KBM-7 (cell line): ENCODE data around the gene RELT.
A peak's percentile ranks its signal among the peaks of the same experiment; 100 is the strongest.

ENCODE experiments used
- DNase-seq: peaks from one replicate; pipeline ENCODE4 v3.0.0-alpha.2; 2015
- in situ Hi-C: fragments of 300-500 bp; cut with MboI; formaldehyde crosslinking; loops from 2 replicates; pipeline ENCODE4 v1.14.3; 2020; ENCODE audit warnings: low sequenced_read_pairs, low pct_unique_long_range_greater_than_20kb, mixed read lengths

RELT gene

DNA sequence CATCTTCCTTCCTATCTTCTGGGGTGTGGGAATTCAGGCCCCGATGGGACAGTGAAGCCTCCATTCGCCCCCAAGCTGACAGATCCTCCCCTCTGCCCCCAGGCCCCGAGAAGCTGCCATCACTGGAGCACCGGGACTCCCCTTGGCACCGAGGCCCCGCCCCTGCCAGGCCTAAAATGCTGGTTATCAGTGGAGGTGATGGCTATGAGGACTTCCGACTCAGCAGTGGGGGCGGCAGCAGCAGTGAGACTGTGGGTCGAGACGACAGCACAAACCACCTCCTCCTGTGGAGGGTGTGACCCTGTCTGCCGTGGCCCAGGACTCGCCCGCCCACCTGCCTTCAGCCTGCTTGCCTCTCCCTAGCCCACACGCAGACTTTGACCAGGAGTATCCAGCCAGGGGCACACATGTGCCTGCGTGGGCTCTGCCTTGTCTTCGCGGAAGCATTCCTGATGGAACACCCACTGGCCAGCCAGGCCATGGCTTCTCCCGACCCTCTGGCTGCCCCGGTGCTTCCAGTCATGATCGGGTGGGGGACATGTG lies 8.6 kb upstream of the RELT start:
- no peak for DNase-seq

DNA sequence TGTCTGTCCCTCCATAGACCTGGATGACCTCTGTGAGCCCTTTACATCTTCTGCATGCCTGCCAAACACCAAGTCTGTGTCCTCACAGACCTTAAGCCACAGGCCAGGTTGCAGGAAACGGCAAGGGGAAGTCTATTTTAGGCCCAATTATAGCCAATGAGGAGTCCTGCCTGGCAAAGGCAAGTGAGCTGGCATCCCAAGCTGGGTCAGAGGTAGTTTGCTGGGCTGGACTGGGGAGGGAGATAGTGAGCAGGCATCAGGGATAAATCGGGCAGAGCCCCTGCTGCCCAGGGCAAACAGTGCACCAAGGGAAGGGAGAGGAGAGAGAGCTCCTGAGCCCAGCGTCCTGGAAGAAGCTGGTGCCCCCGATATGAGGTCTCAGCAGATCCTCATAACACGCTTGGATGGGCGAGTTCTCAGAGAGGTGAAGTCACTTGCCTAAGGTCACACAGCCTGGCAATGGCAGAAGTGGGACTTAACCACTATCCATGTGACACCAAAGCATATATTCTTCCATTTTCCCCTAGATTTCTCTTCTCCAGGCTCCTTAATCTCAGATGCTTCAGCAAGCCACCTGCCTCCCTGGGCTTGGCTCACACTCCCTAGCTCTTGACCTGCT lies 3.7 kb upstream of the RELT start:
- in situ Hi-C loops = no loop called here
- DNase-seq = peak; percentile 66

More for the DNA sequence above, 8.6 kb upstream of the RELT start:
- in situ Hi-C loops = no loop called here

DNA sequence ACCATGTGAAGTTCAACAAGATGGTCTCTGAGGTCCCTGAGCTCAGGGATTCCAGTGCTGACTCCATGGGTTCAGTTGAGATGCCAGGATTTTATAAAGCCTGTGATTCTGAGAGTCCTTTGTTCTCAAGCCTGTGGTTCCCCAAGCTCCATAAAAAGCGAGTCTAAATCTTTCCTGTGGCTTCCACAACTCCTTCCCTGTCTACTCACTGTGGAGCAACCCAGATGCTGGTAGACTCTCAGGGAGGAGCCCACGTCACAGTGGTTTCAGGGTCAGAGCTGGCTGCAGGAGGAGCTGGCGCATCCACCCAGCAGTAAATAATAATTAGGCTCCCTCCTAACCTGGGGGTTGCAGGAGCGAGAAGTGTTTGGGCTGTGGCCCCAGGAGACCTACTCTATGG lies 2.0 kb upstream of the RELT start:
- no peak for DNase-seq

DNA sequence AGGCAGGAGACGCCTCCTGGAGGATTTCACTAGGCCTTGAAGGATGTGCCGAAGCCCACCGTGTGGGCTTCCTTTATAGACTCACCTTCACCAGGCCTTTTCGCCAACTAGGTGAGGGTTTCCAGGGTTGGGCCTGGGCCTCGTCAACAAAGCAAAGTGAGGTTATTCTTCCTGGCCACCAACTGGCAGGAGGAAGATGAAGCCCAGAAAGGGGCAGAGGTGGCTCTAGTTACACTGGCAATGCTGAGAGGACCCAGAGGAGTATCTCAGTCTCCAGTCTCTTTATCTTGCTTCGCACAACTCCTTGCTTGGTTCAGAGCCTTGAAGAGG lies 404 bp upstream of the RELT start:
- no peak for DNase-seq
- in situ Hi-C loops = no loop called here

More for the DNA sequence above, 2.0 kb upstream of the RELT start:
- in situ Hi-C loops = no loop called here

DNA sequence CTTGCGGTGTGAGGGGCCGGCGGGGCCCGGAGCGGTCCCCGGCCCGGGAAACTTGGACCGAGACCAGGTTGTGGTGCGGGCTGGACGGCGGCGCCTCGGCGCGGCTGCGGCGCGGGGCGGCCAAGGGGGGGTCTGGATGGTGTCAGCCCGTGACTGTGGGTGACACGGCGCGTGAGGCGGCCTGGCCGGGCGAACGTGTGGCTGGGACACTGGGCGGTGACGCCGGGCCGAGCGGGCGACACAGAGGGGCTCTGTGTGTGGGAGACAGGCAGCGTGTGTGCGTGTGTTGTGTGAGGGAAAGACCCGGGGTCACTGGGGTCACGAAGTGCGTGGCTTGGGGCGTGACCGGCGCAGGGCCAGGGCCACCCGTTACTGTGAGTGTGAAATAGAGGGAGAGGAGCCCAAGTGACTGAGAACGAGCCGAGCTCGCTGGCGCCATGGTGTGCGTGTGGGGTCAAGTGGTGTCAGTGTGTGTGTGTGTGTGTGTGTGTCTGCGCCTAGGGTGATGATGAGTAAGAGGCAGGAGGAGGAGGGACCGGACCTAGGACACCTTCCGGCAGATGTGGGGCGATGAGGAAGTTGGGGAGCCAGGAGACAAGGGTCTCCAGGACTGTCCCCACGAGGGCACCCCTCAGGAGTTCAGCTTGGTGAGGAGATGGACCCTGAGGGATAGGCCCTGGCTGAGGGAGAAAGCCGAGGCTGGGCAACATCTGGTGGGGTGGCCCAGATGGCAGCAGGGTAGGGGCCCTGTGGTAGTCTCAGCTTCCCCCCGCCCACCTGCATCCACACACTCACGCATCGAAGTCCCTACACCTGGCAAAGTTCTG lies 817 bp downstream of the RELT start:
- peak; percentile 84 for DNase-seq
- in situ Hi-C loops = no loop called here

DNA sequence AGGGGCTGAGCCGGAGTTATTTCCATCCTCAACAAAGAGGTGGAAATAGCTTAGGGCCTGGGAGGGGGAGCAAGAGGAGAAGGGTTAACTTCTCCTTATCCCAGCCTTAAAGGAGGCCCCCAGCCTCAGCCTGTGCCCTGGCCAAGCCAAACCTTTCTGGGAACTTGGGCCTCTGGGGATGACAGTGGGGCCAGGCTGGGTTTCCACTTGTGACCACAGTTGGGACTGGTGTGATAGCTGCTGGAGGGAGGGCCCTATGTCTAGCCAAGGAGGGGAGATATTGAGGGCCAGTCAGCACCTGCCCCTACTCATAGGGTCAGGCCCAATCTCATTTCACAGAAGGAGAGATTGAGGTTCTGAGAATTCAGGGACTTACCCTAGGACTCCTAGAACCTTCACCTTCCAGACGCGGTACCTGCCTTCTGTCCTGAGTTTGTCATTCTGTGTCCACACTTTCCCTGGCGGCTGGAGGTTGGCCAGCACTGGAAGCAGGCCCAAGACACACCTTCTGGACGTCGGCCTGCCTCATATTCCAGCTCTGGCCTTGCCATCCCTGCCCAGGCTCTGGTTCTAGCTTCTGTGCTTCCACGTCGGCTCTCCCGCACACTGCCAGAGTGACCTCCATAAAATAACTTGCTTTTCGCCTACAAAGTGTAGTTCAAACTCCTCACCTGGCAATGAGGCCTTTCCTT lies 3.1 kb downstream of the RELT start:
- no peak for DNase-seq
- in situ Hi-C loops = no loop called here

DNA sequence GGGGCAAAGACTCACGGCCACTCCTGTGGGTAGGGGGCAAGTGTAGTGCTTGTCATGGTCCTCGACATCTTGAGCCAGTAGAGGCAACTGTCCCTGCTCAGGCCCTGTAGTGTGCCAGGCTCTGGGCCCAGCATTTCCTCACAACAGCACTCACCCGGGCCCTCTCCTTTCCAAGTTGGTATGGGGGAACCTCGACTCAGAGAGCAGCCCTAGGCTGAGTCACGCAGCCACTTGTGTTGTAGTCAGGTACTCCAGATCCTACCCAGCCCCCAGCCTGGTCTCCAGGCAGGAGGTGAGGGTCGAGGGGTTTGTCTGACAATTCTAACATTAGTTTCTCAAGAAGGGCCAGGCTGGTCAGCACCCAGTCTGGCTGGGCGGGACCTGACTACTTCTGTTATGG lies 4.1 kb downstream of the RELT start:
- no peak for DNase-seq
- in situ Hi-C loops = no loop called here

DNA sequence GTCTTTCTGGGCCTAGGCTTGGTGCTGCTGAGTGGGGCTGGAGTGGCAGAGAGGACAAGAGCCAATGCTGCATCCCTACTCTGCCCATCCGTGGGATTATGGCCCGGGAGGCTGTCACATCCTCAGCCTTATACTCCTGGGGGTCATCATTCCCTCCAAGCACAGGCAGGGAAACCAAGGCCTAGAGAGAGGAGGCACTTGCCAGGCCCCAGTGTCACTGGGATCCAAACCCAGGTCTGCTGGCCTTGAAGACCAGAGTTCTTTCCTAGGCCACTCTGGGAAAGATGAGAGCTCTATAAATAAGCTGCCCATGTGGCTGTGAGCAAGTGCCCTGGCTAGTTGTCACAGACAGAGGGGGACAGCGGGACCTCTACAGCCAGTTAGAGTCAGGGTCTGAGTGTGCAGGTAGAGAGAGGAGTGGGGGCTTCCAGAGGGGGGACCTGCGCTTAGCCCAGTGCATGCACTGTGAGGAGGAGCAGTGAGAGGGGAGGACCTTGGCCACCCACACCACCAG lies 4.8 kb downstream of the RELT start:
- in situ Hi-C loops = no loop called here
- DNase-seq = no peak

DNA sequence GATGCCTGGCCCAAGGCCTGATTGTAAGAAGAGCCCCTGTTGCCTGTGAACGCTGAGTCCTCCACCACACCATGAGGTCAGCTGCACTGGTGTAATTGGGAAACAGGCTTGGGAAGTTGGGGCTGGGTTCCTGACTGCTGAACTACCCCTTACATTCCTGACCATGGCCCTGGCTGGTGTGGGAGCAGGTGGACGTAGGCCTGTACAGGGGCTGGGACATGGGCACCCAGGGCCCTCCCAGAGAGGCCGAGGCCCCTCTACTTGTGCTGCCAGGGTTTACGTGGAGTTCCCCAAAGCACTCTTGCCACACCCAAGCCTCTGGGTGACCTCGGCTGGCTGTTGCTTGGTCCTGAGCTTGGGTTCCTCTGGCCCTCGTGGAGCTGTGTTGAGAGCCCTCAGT lies 5.4 kb downstream of the RELT start:
- DNase-seq = no peak
- in situ Hi-C loops = no loop called here

DNA sequence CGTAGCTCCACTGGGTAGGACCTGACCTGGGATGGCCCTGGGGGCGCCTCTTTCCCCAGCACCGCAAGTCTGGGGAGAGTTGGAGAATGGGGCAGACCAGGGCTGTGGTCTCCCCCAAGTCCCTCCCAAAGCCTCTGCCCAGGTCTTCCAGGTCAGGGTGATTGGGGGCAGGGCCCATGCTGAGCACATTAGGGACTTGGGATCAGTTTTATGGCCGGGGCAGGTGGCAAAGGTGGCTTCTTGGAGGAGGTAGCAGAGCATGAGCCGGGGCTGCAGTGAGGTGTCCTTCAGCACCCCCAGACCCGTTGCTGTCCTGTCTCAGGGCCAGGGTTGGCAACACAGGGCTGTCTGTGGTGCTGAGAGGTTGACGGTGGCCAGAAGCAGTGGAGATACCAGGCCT lies 6.0 kb downstream of the RELT start:
- no peak for DNase-seq
- in situ Hi-C loops = no loop called here

DNA sequence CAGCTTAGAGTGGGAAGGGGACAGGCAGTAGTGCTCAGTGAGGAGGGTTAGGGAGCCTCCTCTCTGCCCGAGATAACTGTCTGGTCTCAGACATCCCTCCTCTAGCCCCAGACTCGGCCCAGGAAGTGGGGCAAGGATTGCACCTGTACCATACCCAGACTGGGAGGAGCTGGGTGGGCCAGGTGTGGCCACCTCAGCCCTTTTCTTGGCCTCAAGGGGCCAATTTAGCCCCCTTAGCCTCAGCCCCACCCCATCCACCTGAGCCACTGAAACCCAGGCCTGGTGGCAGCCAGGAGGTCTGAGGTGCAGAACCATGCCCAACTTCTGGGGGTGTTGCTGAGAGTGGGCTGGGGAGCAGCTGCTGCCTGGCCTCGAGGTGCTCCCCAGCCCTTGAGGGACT lies 6.5 kb downstream of the RELT start:
- DNase-seq = no peak
- in situ Hi-C loops = no loop called here

DNA sequence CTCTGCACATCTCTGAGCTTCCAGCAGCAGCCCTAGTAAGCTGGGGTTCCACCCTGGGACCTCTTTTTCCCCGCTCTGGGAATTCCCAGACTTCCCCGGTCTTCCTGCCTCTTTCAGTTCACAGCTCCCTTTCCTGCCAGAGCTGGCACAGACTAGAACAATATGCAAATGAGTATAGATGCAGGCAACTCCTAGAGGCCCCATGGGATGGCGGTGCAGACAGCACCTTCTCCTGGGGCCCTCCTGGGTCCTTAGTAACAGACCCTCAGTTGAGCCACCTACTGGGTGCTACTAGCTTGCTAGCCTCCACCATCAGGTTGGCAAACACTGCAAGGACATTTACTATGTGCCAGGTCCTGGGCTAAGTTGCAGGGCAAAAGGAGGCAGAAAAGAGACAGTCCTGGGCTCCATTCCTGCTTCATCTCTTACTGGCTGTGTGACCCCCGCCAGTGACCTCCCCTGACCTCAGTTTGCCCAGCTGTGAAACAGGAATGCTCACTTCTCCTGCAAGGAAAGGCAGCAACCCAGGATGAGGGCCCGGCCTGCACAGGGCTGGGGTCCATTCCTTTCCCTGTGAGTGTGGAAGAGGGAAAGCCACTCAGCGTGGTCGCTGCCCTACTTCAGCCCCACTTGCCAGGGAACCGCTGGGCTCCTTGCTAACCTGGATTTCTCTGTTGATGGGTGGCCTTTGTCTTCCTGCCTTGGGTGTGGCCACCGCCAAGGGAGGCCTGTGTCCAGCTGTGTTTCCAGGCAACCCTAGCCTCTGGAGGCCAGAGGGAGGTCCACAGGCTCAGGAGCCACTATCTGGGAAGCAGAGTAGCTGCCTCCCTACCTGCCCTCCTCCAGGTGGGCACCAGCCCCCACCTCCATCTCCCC lies 7.3 kb downstream of the RELT start:
- in situ Hi-C loops = no loop called here
- DNase-seq = no peak

DNA sequence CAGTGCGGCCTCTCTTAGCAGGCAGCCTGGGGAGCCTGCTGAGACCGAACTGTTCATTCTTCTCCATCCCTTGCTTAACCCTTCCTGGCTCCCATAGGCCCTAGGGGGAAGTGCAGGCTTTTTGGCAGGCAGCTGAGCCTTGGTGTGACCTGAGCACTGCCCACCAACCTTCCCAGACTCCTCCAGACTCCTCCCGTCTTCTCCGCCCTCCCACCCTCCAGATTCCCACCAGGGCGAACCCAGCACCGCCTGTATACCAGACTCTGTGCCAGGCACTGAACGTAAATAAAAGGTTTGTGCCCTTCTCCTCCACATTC lies 7.9 kb downstream of the RELT start:
- no peak for DNase-seq
- in situ Hi-C loops = no loop called here

DNA sequence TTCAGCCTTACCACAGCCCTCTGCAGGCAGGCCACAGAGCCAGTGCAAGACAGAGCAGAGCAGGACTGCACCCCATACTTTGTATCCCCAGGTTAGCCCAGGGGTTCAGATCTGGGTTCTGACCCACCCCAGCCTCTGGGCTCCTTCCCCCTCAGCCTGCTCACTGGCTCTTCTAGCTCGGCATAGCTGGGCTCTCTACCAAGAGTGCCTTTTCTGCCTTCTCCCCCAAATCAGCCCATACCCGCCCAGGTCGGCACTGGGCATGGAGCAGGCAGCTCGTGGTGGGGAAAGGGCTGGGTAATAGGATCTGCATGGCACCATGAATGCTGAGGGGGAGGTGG lies 8.3 kb downstream of the RELT start:
- in situ Hi-C loops = no loop called here
- DNase-seq = no peak

DNA sequence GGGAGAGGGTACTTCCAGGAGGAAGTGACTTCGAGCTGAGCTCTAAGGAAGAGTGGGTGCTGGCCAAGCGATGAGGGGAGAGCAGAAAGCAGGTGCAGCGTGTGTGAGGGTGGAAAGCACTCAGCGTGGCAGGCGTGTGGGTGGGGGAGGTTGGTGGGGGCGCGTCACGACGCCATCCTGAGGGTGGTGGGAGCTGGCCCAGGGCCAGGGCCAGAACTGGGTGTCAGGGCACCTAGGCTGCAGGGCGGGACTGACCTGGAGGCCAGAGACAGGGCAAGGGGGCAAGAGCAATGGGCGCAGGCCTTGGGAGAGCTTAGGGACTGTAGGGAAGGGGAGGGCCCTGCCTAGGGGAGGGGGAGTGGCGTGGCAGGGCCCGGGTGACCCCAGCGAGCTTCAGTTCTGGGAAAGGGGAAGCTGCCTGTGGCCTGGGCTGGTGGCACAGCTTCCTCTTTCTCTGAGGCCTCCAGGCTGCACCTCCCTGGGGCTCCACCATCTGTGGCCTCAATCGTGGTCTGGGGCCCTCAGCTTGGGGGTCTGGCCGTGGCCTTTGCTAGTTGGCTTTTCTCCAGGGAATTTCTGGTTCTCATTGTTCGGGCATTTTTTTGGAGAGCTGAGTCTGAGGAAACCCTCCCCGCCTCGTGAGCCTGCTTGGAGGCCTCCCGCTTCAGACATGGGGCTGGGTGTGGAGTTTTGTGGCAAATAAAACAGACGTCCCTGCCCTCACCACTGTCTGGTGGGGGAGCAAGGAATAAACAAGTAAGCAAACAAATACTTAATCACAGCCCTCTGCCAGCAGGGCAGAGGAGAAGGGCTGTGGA lies 8.9 kb downstream of the RELT start:
- in situ Hi-C loops = no loop called here
- DNase-seq = peak; percentile 97

DNA sequence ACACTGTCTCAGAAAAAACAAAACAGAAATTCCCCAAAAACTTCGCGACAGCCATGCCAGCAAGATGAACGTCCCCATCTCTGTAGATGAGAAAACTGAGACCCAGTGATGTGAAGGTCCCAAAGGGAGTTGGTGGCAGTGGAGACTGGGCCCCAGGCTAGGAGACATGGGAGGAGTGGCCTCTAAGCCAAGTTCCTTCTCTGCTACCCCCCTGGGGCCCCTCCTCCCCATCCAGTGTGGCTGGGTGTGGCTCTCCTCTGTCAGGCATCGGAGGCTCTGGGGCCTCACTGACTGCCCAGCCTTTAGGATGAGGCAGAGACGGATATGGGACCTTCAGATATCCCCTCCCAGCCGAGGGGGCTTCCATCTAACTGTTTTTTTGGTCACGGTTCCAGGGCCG lies 9.8 kb downstream of the RELT start:
- in situ Hi-C loops = no loop called here
- peak; percentile 68 for DNase-seq

DNA sequence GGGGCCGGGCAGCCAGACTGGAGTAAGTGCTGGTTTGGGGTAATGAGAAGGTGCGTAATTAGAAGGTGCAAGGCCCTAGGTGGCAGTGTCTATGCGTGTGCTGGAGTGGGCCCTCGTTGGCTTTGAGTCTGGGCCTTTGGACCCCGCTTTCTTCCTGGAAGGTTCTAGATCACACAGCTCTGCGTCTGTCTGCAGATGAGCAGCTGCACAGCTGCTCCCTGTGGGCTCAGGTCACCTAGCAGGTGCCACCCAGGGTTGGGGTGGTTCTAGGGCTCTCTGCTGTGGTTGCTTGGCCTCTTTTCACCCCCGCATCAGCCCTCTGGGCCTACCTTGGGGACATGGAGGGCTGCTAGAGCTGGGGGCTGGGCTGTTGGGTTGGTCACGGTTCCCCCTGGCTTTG lies 10.3 kb downstream of the RELT start:
- in situ Hi-C loops = no loop called here
- DNase-seq = no peak

DNA sequence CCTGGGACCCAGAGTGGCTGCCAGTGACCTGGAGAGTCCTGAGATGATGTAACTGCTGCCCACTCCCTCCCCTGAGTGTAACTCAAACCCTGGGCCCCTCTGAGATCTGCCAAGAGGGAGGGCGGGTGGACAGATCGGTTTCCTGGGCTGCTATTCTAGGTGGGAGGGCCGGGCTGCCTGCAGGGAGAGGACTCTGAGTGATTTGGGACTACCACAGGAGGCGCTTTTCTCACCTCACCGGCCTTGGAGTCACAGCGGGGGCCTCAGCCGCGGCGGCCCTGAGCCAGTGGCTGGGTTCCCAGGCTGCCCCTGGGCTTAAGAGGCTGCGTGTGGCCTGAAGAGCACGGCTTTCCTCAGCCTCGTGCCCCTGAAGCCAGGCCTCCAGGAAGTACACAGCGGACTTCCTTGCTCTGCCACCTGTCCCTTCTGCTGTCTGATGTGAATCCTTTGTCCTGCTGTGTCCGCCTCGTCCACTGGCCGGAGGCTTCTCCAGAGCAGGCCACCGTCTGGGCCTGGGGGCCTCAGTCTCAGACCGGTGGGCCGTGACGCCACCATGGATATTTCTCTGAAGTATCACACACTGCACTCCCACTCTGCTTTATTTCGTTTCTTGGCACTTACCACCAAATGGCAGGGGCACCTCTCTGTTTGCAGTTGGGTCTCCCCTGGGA lies 11.5 kb downstream of the RELT start:
- DNase-seq = peak; percentile 50
- in situ Hi-C loops = no loop called here
